Diencephalon (tissue), 1 donor: Measurements from ENCODE around the gene RPL38. TPM values are rescaled to one million over a fixed set of nuclear protein-coding genes. Genes with fewer than 3 reads are reported as not detected.

Source experiments
- total RNA-seq: library from RNA; depleted of rRNA; stranded (reverse); fragments of >200 nt; gene quantifications from one replicate; pipeline ENCODE4 v1.2.3, GENCODE V29; 2014

RPL38 gene
- 1,874 TPM for total RNA-seq

DNA sequence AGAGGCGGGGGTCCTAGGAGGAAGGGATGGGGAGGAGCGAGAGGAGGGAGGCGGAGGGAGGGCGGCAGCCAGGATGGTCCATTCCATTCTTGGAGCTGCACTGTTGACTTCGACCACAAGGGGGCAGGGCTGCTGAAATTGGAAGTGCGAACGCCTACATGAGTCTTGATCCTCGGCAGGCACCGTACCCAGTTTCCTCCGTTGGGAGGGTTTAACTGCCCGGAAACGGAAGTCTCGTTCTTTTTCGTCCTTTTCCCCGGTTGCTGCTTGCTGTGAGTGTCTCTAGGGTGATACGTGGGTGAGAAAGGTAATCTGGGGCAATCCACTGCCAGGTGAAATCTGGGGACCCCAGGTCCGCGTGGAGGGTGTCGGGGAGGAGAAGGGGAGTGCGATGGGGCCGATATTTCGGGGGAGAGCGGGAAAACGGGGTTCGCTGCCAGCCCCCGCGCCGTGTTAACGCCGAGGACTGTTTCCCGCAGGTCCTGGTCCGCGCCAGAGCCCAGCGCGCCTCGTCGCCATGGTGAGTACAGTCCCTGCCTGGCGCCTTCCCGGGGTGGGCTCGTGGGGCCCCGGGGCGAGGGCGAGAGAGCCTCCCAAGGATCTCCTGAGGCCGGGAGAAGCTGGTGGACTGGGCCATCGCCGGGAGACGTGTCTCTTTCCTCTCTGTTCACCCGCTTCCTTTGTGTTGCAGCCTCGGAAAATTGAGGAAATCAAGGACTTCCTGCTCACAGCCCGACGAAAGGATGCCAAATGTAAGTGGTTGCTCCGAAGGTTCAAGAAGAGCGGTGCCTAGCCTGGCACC, at the start of gene RPL38:
TSS of gene RPL38 (plus strand) at position 240 of the 802 bp plus-strand sequence. CDS start at position 518, 278 bp downstream.

DNA sequence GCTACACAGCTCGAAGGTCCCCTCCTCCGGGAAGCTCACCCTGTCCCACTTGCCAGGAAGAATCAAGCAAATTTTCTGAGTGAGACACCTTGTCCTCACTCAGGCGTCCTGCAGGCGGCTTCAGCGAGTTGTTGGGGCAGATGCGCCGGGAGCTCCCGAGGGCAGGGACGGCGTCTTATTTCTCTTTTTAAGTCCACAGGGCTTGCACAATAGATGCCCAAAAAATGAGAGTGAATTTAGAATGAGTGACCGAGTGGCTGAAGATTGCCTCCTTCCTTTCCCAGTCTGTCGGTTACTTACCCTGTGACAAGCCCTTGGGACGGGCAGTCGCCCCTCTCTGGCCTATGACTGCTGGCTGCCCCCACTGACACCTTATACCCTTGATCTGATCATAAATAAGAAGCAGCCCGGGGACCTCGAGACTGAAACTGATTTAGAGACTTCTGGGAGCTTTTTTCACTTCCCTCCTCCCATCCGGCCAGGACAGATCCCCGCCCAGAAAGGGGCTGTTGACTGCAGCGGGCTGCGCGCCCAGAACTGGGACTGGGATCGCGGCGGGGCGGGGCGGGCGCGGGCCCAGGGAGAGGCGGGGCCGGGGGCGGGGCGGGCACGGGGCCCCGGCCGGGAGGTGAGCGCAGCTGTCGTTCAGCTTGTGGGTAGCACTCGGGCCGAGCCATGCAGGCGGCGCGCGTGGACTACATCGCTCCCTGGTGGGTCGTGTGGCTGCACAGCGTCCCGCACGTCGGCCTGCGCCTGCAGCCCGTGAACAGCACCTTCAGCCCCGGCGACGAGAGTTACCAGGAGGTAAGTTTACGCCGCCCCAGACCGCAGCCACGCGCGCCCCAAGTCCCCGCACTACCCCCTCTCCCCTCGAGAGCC, 9.7 kb downstream of the RPL38 start, which contains the start of gene TTYH2:
TSS of gene TTYH2 (plus strand) at position 659 of the 879 bp plus-strand sequence. CDS start at position 676, 17 bp downstream.

Other genes starting within 250 kb of the RPL38 start
- 13.8 TPM for gene TTYH2, start 9.9 kb downstream of the RPL38 start, total RNA-seq
- gene DNAI2, start 70.6 kb downstream of the RPL38 start, total RNA-seq, result 0.92 TPM
- 2.3 TPM for gene KIF19, start 122.5 kb downstream of the RPL38 start, total RNA-seq
- 20.8 TPM for gene BTBD17, start 158.2 kb downstream of the RPL38 start, total RNA-seq
- not detected for gene GPR142, start 163.8 kb downstream of the RPL38 start, total RNA-seq
- 9.9 TPM for gene GPRC5C, start 228.4 kb downstream of the RPL38 start, total RNA-seq